Measurements from ENCODE around the gene GRHL1. TPM values are rescaled to one million over a fixed set of nuclear protein-coding genes. Genes with fewer than 3 reads are reported as not detected.

Gene GRHL1
- total and polyA plus RNA-seq, 4 donors, result 3.6 to 13.7 (median 6.1) TPM

DNA sequence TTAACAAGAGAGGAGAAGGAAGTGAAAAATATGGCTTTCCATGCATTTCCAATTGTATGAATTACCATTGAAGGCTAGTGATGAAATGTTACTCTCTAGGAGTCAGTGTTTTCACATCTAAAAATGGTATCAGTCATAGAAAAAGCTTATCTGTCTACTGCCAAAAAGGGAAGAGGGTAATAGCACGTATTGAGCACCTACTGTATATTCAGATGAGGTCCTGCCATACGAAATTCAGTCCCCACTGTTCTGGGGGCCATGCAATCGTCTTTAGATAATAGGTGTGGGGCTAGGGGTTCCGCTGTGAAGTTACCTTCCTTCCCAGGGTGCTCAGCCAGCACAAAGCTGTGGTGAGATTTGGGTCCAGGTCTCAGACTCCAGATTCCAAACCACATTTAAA is 14.2 kb upstream of the GRHL1 start:
- TF ChIP-seq NR2F2 (IDR thresholded peaks at IDR 0.05), result no peak
- no peak for TF ChIP-seq YY1 (IDR thresholded peaks at IDR 0.05)
- no peak for TF ChIP-seq FOXA1 (IDR thresholded peaks at IDR 0.05)
- no peak for TF ChIP-seq SP1 (IDR thresholded peaks at IDR 0.05)
- TF ChIP-seq FOXA2 (IDR thresholded peaks at IDR 0.05), result no peak
- TF ChIP-seq, protein P1, sequence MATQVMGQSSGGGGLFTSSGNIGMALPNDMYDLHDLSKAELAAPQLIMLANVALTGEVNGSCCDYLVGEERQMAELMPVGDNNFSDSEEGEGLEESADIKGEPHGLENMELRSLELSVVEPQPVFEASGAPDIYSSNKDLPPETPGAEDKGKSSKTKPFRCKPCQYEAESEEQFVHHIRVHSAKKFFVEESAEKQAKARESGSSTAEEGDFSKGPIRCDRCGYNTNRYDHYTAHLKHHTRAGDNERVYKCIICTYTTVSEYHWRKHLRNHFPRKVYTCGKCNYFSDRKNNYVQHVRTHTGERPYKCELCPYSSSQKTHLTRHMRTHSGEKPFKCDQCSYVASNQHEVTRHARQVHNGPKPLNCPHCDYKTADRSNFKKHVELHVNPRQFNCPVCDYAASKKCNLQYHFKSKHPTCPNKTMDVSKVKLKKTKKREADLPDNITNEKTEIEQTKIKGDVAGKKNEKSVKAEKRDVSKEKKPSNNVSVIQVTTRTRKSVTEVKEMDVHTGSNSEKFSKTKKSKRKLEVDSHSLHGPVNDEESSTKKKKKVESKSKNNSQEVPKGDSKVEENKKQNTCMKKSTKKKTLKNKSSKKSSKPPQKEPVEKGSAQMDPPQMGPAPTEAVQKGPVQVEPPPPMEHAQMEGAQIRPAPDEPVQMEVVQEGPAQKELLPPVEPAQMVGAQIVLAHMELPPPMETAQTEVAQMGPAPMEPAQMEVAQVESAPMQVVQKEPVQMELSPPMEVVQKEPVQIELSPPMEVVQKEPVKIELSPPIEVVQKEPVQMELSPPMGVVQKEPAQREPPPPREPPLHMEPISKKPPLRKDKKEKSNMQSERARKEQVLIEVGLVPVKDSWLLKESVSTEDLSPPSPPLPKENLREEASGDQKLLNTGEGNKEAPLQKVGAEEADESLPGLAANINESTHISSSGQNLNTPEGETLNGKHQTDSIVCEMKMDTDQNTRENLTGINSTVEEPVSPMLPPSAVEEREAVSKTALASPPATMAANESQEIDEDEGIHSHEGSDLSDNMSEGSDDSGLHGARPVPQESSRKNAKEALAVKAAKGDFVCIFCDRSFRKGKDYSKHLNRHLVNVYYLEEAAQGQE (IDR thresholded peaks at IDR 0.05), result no peak
- no peak for TF ChIP-seq EGR1 (IDR thresholded peaks at IDR 0.05; ENCODE audit: low read depth in 2 of 2)
- no peak for TF ChIP-seq RAD21 (IDR thresholded peaks at IDR 0.05)
- TF ChIP-seq TAF1 (conservative IDR thresholded peaks at IDR 0.05), result no peak
- TF ChIP-seq HNF4G (IDR thresholded peaks at IDR 0.05), result no peak
- TF ChIP-seq, protein P2, sequence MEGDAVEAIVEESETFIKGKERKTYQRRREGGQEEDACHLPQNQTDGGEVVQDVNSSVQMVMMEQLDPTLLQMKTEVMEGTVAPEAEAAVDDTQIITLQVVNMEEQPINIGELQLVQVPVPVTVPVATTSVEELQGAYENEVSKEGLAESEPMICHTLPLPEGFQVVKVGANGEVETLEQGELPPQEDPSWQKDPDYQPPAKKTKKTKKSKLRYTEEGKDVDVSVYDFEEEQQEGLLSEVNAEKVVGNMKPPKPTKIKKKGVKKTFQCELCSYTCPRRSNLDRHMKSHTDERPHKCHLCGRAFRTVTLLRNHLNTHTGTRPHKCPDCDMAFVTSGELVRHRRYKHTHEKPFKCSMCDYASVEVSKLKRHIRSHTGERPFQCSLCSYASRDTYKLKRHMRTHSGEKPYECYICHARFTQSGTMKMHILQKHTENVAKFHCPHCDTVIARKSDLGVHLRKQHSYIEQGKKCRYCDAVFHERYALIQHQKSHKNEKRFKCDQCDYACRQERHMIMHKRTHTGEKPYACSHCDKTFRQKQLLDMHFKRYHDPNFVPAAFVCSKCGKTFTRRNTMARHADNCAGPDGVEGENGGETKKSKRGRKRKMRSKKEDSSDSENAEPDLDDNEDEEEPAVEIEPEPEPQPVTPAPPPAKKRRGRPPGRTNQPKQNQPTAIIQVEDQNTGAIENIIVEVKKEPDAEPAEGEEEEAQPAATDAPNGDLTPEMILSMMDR (IDR thresholded peaks at IDR 0.05; ENCODE audit: low read depth, low read length, missing input control), result no peak
- TF ChIP-seq, protein P3, sequence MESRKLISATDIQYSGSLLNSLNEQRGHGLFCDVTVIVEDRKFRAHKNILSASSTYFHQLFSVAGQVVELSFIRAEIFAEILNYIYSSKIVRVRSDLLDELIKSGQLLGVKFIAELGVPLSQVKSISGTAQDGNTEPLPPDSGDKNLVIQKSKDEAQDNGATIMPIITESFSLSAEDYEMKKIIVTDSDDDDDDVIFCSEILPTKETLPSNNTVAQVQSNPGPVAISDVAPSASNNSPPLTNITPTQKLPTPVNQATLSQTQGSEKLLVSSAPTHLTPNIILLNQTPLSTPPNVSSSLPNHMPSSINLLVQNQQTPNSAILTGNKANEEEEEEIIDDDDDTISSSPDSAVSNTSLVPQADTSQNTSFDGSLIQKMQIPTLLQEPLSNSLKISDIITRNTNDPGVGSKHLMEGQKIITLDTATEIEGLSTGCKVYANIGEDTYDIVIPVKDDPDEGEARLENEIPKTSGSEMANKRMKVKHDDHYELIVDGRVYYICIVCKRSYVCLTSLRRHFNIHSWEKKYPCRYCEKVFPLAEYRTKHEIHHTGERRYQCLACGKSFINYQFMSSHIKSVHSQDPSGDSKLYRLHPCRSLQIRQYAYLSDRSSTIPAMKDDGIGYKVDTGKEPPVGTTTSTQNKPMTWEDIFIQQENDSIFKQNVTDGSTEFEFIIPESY (IDR thresholded peaks at IDR 0.05), result no peak
- TF ChIP-seq RXRA (IDR thresholded peaks at IDR 0.05), result no peak
- no peak for TF ChIP-seq HNF4A (conservative IDR thresholded peaks at IDR 0.05)
- TF ChIP-seq, protein P4, sequence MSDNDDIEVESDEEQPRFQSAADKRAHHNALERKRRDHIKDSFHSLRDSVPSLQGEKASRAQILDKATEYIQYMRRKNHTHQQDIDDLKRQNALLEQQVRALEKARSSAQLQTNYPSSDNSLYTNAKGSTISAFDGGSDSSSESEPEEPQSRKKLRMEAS (IDR thresholded peaks at IDR 0.05), result no peak
- 94% methylated on average over 4 of the region's 4 CpGs for WGBS
- Histone ChIP-seq H3K36me3 (ENCODE audit: control insufficient read depth in 4 of 4, insufficient read depth in 3 of 4, low read depth in 1 of 4, low read length in 3 of 4) (peaks cover 0 to 3% (median 3%) of the 10 kb centered on the region in 4 donors), H3K27ac (ENCODE audit: low read depth in 1 of 2, low read length in 2 of 2) (no peak overlapping the region), H3K9me3 (ENCODE audit: control insufficient read depth in 4 of 4, low read length in 3 of 4) (no peaks in the 10 kb centered on the region), H3K4me3 (ENCODE audit: low read depth in 1 of 3, low read length in 3 of 3) (no peak overlapping the region), H3K27me3 (ENCODE audit: control insufficient read depth in 4 of 4, insufficient read depth in 4 of 4, low read length in 3 of 4) (no peaks in the 10 kb centered on the region), H3K4me1 (ENCODE audit: control insufficient read depth in 4 of 4, insufficient read depth in 4 of 4, low read length in 3 of 4) (no peaks in the 10 kb centered on the region), H3K9ac (ENCODE audit: low read depth in 1 of 2, low read length in 2 of 2) (no peak overlapping the region)
- no peak for DNase-seq (ENCODE audit: low spot score)

DNA sequence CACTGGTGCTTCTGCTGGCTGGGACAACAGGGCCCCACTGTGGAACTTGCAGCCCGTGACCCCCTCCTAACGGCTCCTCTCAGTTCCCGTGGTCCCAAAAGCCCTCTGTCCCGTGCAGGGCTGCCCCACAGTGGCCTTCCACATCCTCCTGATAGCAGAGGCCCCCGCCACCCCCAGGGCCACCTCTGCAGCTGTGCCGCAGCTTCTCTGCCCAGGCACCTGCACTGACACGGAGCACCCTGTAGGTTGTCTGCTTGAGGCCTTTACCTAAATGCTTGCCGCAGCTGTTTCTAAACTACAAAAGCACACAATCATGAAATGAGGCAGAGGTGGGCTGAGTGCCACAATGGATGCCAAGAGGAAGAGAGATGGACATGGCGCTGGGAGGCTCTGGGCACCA is 13.5 kb upstream of the GRHL1 start:
- no peak for DNase-seq (ENCODE audit: low spot score)
- no peak for TF ChIP-seq JUND (IDR thresholded peaks at IDR 0.05)
- TF ChIP-seq, protein P1 (IDR thresholded peaks at IDR 0.05), result no peak
- TF ChIP-seq, protein P5, sequence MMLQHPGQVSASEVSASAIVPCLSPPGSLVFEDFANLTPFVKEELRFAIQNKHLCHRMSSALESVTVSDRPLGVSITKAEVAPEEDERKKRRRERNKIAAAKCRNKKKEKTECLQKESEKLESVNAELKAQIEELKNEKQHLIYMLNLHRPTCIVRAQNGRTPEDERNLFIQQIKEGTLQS (IDR thresholded peaks at IDR 0.05), result no peak
- no peak for TF ChIP-seq FOXA1 (IDR thresholded peaks at IDR 0.05)
- 84% methylated on average over 9 of the region's 9 CpGs for WGBS

More for the DNA sequence above, 13.5 kb upstream of the GRHL1 start:
- no peak overlapping the region for H3K27ac ChIP-seq (ENCODE audit: low read depth in 1 of 2, low read length in 2 of 2)
- peaks cover 0 to 3% (median 2%) of the 10 kb centered on the region in 4 donors for H3K36me3 ChIP-seq (ENCODE audit: control insufficient read depth in 4 of 4, insufficient read depth in 3 of 4, low read depth in 1 of 4, low read length in 3 of 4)
- H3K9ac ChIP-seq (ENCODE audit: low read depth in 1 of 2, low read length in 2 of 2), result no peak overlapping the region
- no peaks in the 10 kb centered on the region for H3K9me3 ChIP-seq (ENCODE audit: control insufficient read depth in 4 of 4, low read length in 3 of 4)
- H3K4me3 ChIP-seq (ENCODE audit: low read depth in 1 of 3, low read length in 3 of 3), result no peak overlapping the region
- no peaks in the 10 kb centered on the region for H3K4me1 ChIP-seq (ENCODE audit: control insufficient read depth in 4 of 4, insufficient read depth in 4 of 4, low read length in 3 of 4)
- no peaks in the 10 kb centered on the region for H3K27me3 ChIP-seq (ENCODE audit: control insufficient read depth in 4 of 4, insufficient read depth in 4 of 4, low read length in 3 of 4)

Measured in liver (tissue), 9 donors.